Measurements from ENCODE around the gene CAPN13.

CAPN13 gene

DNA sequence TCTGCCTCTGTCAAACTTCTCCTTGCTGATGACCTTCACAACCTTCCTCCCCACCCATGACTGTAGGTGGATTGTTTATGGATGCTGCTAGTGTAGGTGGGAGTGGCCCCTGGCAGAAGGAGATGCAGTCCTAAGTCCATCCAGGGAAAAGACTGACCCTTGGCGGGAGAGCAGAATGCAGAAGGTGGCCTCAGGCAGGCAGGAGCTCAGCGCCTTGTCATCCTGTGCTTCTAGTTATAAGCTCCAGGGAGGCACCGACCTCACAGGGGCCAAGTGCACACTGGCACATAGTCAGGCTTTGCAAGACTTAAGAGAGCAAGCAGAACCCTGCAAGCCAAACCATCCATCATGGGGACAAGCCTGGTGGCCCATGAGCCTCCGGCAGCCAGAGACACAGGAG is 74.4 kb downstream of the CAPN13 start:
- TF ChIP-seq, protein P1, sequence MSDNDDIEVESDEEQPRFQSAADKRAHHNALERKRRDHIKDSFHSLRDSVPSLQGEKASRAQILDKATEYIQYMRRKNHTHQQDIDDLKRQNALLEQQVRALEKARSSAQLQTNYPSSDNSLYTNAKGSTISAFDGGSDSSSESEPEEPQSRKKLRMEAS (IDR thresholded peaks at IDR 0.05), result no peak

DNA sequence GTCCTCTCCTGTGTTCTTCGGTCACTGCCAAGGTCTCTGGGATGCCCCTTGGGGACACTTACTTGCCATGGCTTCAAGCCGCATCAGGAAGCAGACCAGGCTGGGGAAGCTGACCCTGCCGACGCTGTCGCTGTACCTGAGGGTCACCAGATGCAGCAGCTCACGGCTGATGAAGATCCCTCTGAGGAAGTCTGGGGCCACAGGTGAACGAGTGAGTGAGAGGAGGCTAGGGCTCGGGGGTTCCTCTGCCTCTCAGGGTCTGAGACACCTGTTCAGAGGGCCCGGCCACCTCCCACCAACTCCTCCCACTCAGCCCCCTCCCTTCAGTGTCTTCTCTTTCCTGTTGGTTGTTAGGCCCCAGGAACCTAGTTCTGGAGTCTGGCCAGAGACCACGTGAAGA is 74.9 kb downstream of the CAPN13 start:
- TF ChIP-seq EP300 (IDR thresholded peaks at IDR 0.05; ENCODE audit: borderline replicate concordance) (no peak), TEAD4 (IDR thresholded peaks at IDR 0.05) (no peak), EGR1 (IDR thresholded peaks at IDR 0.05) (no peak), FOXM1 (IDR thresholded peaks at IDR 0.05; ENCODE audit: borderline replicate concordance, low read depth) (no peak), NFIC (IDR thresholded peaks at IDR 0.05) (no peak)
- TF ChIP-seq, protein P2, sequence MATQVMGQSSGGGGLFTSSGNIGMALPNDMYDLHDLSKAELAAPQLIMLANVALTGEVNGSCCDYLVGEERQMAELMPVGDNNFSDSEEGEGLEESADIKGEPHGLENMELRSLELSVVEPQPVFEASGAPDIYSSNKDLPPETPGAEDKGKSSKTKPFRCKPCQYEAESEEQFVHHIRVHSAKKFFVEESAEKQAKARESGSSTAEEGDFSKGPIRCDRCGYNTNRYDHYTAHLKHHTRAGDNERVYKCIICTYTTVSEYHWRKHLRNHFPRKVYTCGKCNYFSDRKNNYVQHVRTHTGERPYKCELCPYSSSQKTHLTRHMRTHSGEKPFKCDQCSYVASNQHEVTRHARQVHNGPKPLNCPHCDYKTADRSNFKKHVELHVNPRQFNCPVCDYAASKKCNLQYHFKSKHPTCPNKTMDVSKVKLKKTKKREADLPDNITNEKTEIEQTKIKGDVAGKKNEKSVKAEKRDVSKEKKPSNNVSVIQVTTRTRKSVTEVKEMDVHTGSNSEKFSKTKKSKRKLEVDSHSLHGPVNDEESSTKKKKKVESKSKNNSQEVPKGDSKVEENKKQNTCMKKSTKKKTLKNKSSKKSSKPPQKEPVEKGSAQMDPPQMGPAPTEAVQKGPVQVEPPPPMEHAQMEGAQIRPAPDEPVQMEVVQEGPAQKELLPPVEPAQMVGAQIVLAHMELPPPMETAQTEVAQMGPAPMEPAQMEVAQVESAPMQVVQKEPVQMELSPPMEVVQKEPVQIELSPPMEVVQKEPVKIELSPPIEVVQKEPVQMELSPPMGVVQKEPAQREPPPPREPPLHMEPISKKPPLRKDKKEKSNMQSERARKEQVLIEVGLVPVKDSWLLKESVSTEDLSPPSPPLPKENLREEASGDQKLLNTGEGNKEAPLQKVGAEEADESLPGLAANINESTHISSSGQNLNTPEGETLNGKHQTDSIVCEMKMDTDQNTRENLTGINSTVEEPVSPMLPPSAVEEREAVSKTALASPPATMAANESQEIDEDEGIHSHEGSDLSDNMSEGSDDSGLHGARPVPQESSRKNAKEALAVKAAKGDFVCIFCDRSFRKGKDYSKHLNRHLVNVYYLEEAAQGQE (IDR thresholded peaks at IDR 0.05; ENCODE audit: low read depth), result no peak
- TF ChIP-seq, protein P1 (IDR thresholded peaks at IDR 0.05), result no peak
- TF ChIP-seq, protein P3, sequence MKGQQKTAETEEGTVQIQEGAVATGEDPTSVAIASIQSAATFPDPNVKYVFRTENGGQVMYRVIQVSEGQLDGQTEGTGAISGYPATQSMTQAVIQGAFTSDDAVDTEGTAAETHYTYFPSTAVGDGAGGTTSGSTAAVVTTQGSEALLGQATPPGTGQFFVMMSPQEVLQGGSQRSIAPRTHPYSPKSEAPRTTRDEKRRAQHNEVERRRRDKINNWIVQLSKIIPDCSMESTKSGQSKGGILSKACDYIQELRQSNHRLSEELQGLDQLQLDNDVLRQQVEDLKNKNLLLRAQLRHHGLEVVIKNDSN (IDR thresholded peaks at IDR 0.05), result no peak

DNA sequence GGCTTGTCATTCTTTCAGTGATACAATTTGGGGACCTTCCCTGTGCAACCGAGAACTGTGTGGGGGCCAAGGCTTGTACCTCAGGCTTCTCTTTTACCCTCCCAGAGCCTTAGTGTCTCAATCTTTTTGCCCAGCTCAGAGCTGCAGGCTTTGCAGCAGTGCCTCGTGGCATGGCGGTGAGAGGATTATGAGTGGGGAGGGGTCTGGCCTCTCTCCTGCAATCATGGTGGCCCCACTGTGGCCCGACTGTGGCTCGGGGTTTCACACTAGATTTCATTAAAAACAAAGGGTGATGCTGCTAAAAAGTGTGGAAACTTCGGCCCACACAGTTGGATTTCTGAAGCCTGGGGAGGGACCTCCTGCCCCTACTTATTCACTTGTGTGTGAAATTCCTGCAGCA is 75.5 kb downstream of the CAPN13 start:
- TF ChIP-seq NFIC (IDR thresholded peaks at IDR 0.05) (no peak), TAF1 (IDR thresholded peaks at IDR 0.05; ENCODE audit: low read depth) (no peak), RAD21 (IDR thresholded peaks at IDR 0.05; ENCODE audit: low read depth) (no peak), TCF12 (IDR thresholded peaks at IDR 0.05; ENCODE audit: low read depth) (no peak), CEBPB (IDR thresholded peaks at IDR 0.05) (no peak), CREB1 (IDR thresholded peaks at IDR 0.05; ENCODE audit: low read depth) (no peak)

DNA sequence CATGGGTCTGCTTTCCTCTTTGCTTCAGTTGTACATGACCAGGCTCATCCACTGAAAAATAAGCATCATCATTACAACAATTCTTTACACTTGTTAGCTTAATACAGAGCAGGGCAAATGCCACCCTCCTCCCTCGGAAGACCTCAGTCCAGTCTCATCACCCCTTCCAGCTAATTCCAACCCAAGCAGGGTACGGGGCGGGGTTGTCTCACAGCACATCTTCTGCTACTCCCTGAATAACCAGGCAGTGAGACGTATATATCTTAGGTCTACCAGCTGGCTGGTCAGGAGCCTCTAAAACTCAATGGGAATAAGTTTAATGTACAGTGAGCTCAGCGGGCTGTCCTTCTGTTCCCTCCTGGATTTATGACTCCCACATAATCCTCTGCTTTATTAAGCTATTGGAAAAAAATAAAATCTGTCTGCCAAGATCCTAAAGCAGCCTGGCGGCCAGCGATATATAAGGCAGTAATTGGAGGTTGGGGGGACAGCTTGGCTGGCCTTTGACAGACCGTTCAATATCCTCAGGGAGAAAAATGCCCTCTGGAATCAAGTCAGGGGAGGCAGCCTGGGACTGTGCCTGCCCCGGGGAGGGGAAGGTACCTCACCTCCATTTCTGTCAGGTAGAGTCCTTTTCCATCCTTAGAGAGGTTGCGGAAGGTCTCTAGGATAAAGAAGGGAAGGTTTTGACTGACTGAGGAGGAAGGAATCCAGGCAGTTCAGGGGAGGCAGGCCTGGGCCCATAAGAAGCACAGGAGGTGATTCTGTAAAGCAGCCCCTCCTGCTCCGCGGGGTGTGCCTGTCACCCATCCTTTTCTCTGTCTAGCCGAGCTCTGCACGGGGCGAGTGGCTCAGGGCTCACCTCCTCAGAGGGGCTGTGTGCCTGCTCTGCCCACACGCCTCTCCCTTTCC is 76.3 kb downstream of the CAPN13 start:
- TF ChIP-seq ZBTB7A (IDR thresholded peaks at IDR 0.05; ENCODE audit: low read depth) (no peak), RAD21 (IDR thresholded peaks at IDR 0.05; ENCODE audit: low read depth) (no peak), EP300 (IDR thresholded peaks at IDR 0.05; ENCODE audit: borderline replicate concordance) (no peak), CREB1 (IDR thresholded peaks at IDR 0.05; ENCODE audit: low read depth) (no peak)
- TF ChIP-seq, protein P1 (IDR thresholded peaks at IDR 0.05), result no peak

DNA sequence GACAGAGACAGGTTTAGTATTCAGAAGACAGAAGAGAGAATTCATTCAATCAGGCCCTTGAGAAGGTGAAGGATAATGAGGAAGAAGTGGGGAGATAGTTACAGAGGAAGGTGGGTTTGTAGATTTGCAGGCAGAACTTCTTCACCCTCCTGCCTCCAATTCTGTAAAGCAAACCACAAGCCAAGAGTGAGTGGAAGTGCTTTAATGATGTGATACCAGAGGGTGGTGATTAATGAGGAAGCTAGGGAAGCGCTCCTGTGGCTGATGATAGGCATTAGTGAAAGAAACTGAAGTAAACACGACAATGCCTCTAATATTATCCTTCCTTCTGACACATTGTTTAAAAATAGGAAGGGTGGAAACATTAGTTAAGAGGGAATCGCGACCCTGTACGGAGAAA is 78.2 kb downstream of the CAPN13 start:
- TF ChIP-seq YY1 (IDR thresholded peaks at IDR 0.05; ENCODE audit: low read depth) (no peak), CEBPB (IDR thresholded peaks at IDR 0.05) (no peak), RAD21 (IDR thresholded peaks at IDR 0.05; ENCODE audit: low read depth) (no peak), CREB1 (IDR thresholded peaks at IDR 0.05; ENCODE audit: low read depth) (no peak), FOXM1 (IDR thresholded peaks at IDR 0.05; ENCODE audit: borderline replicate concordance, low read depth) (no peak), ZBTB7A (IDR thresholded peaks at IDR 0.05; ENCODE audit: low read depth) (no peak), TEAD4 (IDR thresholded peaks at IDR 0.05) (no peak), EGR1 (IDR thresholded peaks at IDR 0.05) (no peak), TAF1 (IDR thresholded peaks at IDR 0.05; ENCODE audit: low read depth) (no peak), NFIC (IDR thresholded peaks at IDR 0.05) (no peak), TCF12 (IDR thresholded peaks at IDR 0.05; ENCODE audit: low read depth) (no peak)
- TF ChIP-seq, protein P3 (IDR thresholded peaks at IDR 0.05), result no peak
- TF ChIP-seq, protein P2 (IDR thresholded peaks at IDR 0.05; ENCODE audit: low read depth), result no peak
- TF ChIP-seq, protein P1 (IDR thresholded peaks at IDR 0.05), result no peak
